ENCODE measurements around the gene CSTPP1.
A peak's percentile ranks its signal among the peaks of the same experiment; 100 is the strongest.

The CSTPP1 gene

GRCh38 chr11:47171856-47172255, 235.3 kb downstream of the CSTPP1 start:
- TF ChIP-seq POLR2AphosphoS5 (IDR thresholded peaks at IDR 0.05; ENCODE audit: low read depth) (no peak), SPI1 (IDR thresholded peaks at IDR 0.05; ENCODE audit: borderline replicate concordance, low read depth) (no peak), REST (IDR thresholded peaks at IDR 0.05; ENCODE audit: insufficient replicate concordance, low read depth) (no peak), GABPA (IDR thresholded peaks at IDR 0.05; ENCODE audit: low read depth) (no peak)
- TF ChIP-seq, protein P1, sequence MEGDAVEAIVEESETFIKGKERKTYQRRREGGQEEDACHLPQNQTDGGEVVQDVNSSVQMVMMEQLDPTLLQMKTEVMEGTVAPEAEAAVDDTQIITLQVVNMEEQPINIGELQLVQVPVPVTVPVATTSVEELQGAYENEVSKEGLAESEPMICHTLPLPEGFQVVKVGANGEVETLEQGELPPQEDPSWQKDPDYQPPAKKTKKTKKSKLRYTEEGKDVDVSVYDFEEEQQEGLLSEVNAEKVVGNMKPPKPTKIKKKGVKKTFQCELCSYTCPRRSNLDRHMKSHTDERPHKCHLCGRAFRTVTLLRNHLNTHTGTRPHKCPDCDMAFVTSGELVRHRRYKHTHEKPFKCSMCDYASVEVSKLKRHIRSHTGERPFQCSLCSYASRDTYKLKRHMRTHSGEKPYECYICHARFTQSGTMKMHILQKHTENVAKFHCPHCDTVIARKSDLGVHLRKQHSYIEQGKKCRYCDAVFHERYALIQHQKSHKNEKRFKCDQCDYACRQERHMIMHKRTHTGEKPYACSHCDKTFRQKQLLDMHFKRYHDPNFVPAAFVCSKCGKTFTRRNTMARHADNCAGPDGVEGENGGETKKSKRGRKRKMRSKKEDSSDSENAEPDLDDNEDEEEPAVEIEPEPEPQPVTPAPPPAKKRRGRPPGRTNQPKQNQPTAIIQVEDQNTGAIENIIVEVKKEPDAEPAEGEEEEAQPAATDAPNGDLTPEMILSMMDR (IDR thresholded peaks at IDR 0.05; ENCODE audit: insufficient read depth, low read length), result no peak
- H3K27ac ChIP-seq (replicated peaks), result no peak overlapping the region
- DNase-seq (ENCODE audit: low read depth in 1 of 2, low spot score in 1 of 2), result no peak
- H3K27me3 ChIP-seq (ENCODE audit: insufficient read depth, poor library complexity, severe bottlenecking), result no peaks in the 10 kb centered on the region
- no peak overlapping the region for H3K4me3 ChIP-seq (replicated peaks; ENCODE audit: insufficient read depth, low read length)

- Histone ChIP-seq H3K27ac (replicated peaks) (no peak overlapping the region), H3K27me3 (ENCODE audit: insufficient read depth, poor library complexity, severe bottlenecking) (no peaks in the 10 kb centered on the region), H3K4me3 (replicated peaks; ENCODE audit: insufficient read depth, low read length) (no peak overlapping the region)
- no peak for DNase-seq (ENCODE audit: low read depth in 1 of 2, low spot score in 1 of 2)
- TF ChIP-seq POLR2AphosphoS5 (IDR thresholded peaks at IDR 0.05; ENCODE audit: low read depth), result no peak
- no peak for TF ChIP-seq REST (IDR thresholded peaks at IDR 0.05; ENCODE audit: insufficient replicate concordance, low read depth)
- no peak for TF ChIP-seq SPI1 (IDR thresholded peaks at IDR 0.05; ENCODE audit: borderline replicate concordance, low read depth)
- no peak for TF ChIP-seq GABPA (IDR thresholded peaks at IDR 0.05; ENCODE audit: low read depth)
- TF ChIP-seq, protein P1 (IDR thresholded peaks at IDR 0.05; ENCODE audit: insufficient read depth, low read length), result no peak
Measured at GRCh38 chr11:47172740-47173336, 236.3 kb downstream of the CSTPP1 start.

DNA sequence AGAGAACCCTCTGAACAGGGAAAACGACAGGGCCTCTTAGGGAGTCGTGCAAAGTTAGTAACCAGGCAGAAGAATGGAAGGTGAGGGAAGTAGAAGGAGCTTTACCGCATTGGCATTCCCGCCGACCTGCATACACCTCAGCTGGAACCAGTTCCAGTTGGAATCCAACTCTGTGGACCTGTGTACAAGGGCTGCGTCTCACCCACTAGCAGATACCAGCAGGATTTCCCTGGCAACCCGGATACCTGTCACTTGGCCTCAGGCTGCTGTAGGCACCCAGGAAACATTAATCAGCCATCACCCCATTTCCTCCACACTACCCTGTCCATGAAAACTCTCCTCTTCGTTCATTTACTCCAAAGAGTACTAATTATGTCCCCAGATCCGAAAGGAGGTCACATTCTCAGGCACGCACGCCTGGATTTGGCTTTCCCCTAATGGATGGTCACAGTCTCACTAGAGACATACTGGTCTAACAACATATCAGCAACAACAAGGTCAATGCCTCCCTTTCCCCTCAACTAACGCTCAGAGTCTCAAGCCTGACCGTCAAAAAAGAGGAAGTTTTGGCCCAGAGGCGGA, 239.3 kb downstream of the CSTPP1 start:
- H3K27ac ChIP-seq (replicated peaks), result peak overlapping the region; percentile 93
- H3K27me3 ChIP-seq (ENCODE audit: insufficient read depth, poor library complexity, severe bottlenecking), result no peaks in the 10 kb centered on the region
- TF ChIP-seq SPI1 (IDR thresholded peaks at IDR 0.05; ENCODE audit: borderline replicate concordance, low read depth), result peak; percentile 18; the same call in 1 of the 2 replicates
- TF ChIP-seq GABPA (IDR thresholded peaks at IDR 0.05; ENCODE audit: low read depth), result no peak
- H3K4me3 ChIP-seq (replicated peaks; ENCODE audit: insufficient read depth, low read length), result peak overlapping the region; percentile 86
- DNase-seq (ENCODE audit: low read depth in 1 of 2, low spot score in 1 of 2), result peak in 1 of 2 experiments; percentile 76

GRCh38 chr11:47176328-47177228, 240.0 kb downstream of the CSTPP1 start, which contains the start of gene ARFGAP2:
Gene ARFGAP2, minus strand, starts transcription at chr11:47176879. Its CDS starts 26 bp downstream, at chr11:47176853.
- H3K27ac ChIP-seq (replicated peaks), result peak within 1 kb of the TSS; percentile 93
- peak; percentile 87 to 96 for DNase-seq (ENCODE audit: low read depth in 1 of 2, low spot score in 1 of 2)
- no peaks in the 10 kb centered on the region for H3K27me3 ChIP-seq (ENCODE audit: insufficient read depth, poor library complexity, severe bottlenecking)
- TF ChIP-seq, protein P1 (IDR thresholded peaks at IDR 0.05; ENCODE audit: insufficient read depth, low read length), result no peak
- TF ChIP-seq POLR2AphosphoS5 (IDR thresholded peaks at IDR 0.05; ENCODE audit: low read depth) (peak; percentile 60; the same call in 1 of the 2 replicates), GABPA (IDR thresholded peaks at IDR 0.05; ENCODE audit: low read depth) (no peak), REST (IDR thresholded peaks at IDR 0.05; ENCODE audit: insufficient replicate concordance, low read depth) (no peak)
- peak within 1 kb of the TSS; percentile 86 for H3K4me3 ChIP-seq (replicated peaks; ENCODE audit: insufficient read depth, low read length)

Measured in HL-60 (cell line).